NCI-H1092 treated with DMSO at 0.1 percent for 48 hours (cell line): ENCODE results near the gene MYG1.
"Not testable (repeated sequence)": the region's sequence is repeated elsewhere in the genome, so short reads cannot be mapped to it uniquely, and the experiment has no call there.

Experiments used
- DNase-seq: peaks from one replicate; lab custom pipeline; 2025; lab: John Stamatoyannopoulos, UW

MYG1 gene

GRCh38 chr12:53328043-53328435 lies 28.5 kb downstream of the MYG1 start:
- DNase-seq, result no peak

GRCh38 chr12:53330671-53331070 lies 31.2 kb downstream of the MYG1 start:
- DNase-seq, result no peak

- DNase-seq, result not testable (repeated sequence)
Observed at GRCh38 chr12:53332339-53332738, 32.8 kb downstream of the MYG1 start.

GRCh38 chr12:53332744-53333143 lies 33.2 kb downstream of the MYG1 start:
- no peak for DNase-seq

GRCh38 chr12:53333289-53333688 lies 33.8 kb downstream of the MYG1 start:
- DNase-seq, result no peak

GRCh38 chr12:53333845-53334244 lies 34.4 kb downstream of the MYG1 start:
- no peak for DNase-seq

GRCh38 chr12:53334822-53335221 lies 35.3 kb downstream of the MYG1 start:
- DNase-seq, result no peak

- DNase-seq, result no peak
Observed at GRCh38 chr12:53336181-53336681, 36.7 kb downstream of the MYG1 start, which contains the start of gene SP7. Gene SP7 (minus strand): TSS chr12:53336354. CDS start chr12:53335646, 708 bp downstream.

GRCh38 chr12:53338017-53338416 lies 38.5 kb downstream of the MYG1 start:
- DNase-seq, result no peak

GRCh38 chr12:53338916-53339315 lies 39.4 kb downstream of the MYG1 start:
- DNase-seq, result no peak

GRCh38 chr12:53340398-53340797 lies 40.9 kb downstream of the MYG1 start:
- DNase-seq, result no peak

- no peak for DNase-seq
Observed at GRCh38 chr12:53343449-53343848, 44.0 kb downstream of the MYG1 start.

GRCh38 chr12:53343969-53344368 lies 44.5 kb downstream of the MYG1 start:
- DNase-seq, result no peak

- no peak for DNase-seq
Observed at GRCh38 chr12:53344487-53344823, 45.0 kb downstream of the MYG1 start.

- DNase-seq, result peak; percentile 35
Observed at GRCh38 chr12:53344824-53345485, 45.5 kb downstream of the MYG1 start.

- DNase-seq, result no peak
Observed at GRCh38 chr12:53345486-53346188, 46.1 kb downstream of the MYG1 start.

- no peak for DNase-seq
Observed at GRCh38 chr12:53346491-53346890, 47.0 kb downstream of the MYG1 start.

GRCh38 chr12:53347905-53348304 lies 48.4 kb downstream of the MYG1 start:
- no peak for DNase-seq

- DNase-seq, result peak; percentile 53
Observed at GRCh38 chr12:53352331-53353256, 53.1 kb downstream of the MYG1 start.

- DNase-seq, result no peak
Observed at GRCh38 chr12:53353257-53353655, 53.8 kb downstream of the MYG1 start.

- no peak for DNase-seq
Observed at GRCh38 chr12:53355121-53355520, 55.6 kb downstream of the MYG1 start.
